Left lung (tissue), 10 donors: ENCODE measurements around the gene NDUFAF2. TPM values are rescaled to one million over a fixed set of nuclear protein-coding genes. Genes with fewer than 3 reads are reported as not detected.
"Not testable (repeated sequence)": the region's sequence is repeated elsewhere in the genome, so short reads cannot be mapped to it uniquely, and the experiment has no call there.

ENCODE experiments used
- ATAC-seq: fragments of 200-7000 bp; cut with Tn5 transposase; one replicate; pipeline ENCODE4 v1.9.1; 2020; ENCODE audit warnings: moderate library complexity
- DNase-seq, 4 donors: peaks; one replicate each; pipeline ENCODE4 v3.0.0-alpha.2; 2013 to 2020
- H3K27ac ChIP-seq, 2 donors: fragments of 200-600 bp; sonication (generic) in 1 of 2; one replicate each; pipeline versions ENCODE4 v1.5.0 to v1.8.0; 2020 to 2021
- H3K27me3 ChIP-seq, 2 donors: fragments of 200-600 bp; sonication (generic) in 1 of 2; one replicate each; pipeline versions ENCODE4 v1.5.0 to v1.8.0; 2020 to 2021
- H3K36me3 ChIP-seq, 2 donors: fragments of 200-600 bp; sonication (generic) in 1 of 2; one replicate each; pipeline versions ENCODE4 v1.5.0 to v1.8.0; 2020 to 2021
- H3K4me1 ChIP-seq, 2 donors: fragments of 200-600 bp; one replicate each; pipeline ENCODE4 v1.8.0; 2021
- H3K4me3 ChIP-seq, 2 donors: fragments of 200-600 bp; sonication (generic) in 1 of 2; one replicate each; pipeline versions ENCODE4 v1.5.0 to v1.8.0; 2020 to 2021; ENCODE audit warnings: mild to moderate bottlenecking in 1 of 2
- H3K9me3 ChIP-seq, 2 donors: fragments of 200-600 bp; sonication (generic) in 1 of 2; one replicate each; pipeline versions ENCODE4 v1.5.0 to v1.8.0; 2020 to 2021
- CTCF ChIP-seq, 2 donors: fragments of 200-600 bp; sonication (generic) in 1 of 2; IDR thresholded peaks; one replicate each; pipeline versions ENCODE4 v1.5.0 to v1.8.0; 2021; ENCODE audit warnings: antibody characterized with exemption in 2 of 2
- intact Hi-C, 2 donors: fragments of 100-400 bp; cut with DNase I; formaldehyde crosslinking; loops; one replicate each; pipeline versions ENCODE4 v1.11.2 to v1.14.2; 2022
- polyA plus RNA-seq, 6 donors: library from polyadenylated mRNA; unstranded; fragments of 120-200 nt; gene quantifications; one replicate each; pipeline ENCODE4 v1.2.1, GENCODE V29; 2013; ENCODE audit not compliant: insufficient read length in 6 of 6
- total RNA-seq, 2 donors: library from RNA; stranded (reverse); fragmentation: NEBNext Ultra II Directional; extraction: Animal tissue kit (Norgen Biotek cat#: 25700); gene quantifications; one replicate each; pipeline ENCODE4 v1.2.1, GENCODE V29; 2021
- donor health status: DM: no; HTN: yes; CAD: no.
- donor health status: DM: no; HTN: no; CAD: no.

The NDUFAF2 gene
- total and polyA plus RNA-seq, 8 donors, result 18.4 to 32.7 (median 28.6) TPM

GRCh38 chr5:60980511-60980910 is 35.5 kb downstream of the NDUFAF2 start:
- Histone ChIP-seq H3K4me3 (no peak overlapping the region), H3K9me3 (peaks cover 0 to 9% of the 10 kb centered on the region in 2 donors), H3K36me3 (no peaks in the 10 kb centered on the region), H3K4me1 (no peaks in the 10 kb centered on the region), H3K27ac (no peak overlapping the region), H3K27me3 (no peaks in the 10 kb centered on the region)
- no peak for TF ChIP-seq CTCF (IDR thresholded peaks at IDR 0.05)
- intact Hi-C loops, result no loop called here
- ATAC-seq, result no peak
- no peak for DNase-seq

- H3K9me3 ChIP-seq, result peaks cover 0 to 18% of the 10 kb centered on the region in 2 donors
- H3K4me3 ChIP-seq, H3K36me3 ChIP-seq, H3K27me3 ChIP-seq, H3K27ac ChIP-seq, intact Hi-C loops, H3K4me1 ChIP-seq, ATAC-seq, DNase-seq: not testable (repeated sequence)
Measured at GRCh38 chr5:60982127-60982526, 37.1 kb downstream of the NDUFAF2 start.

GRCh38 chr5:60989790-60990189 is 44.8 kb downstream of the NDUFAF2 start:
- no peak overlapping the region for H3K27ac ChIP-seq
- H3K9me3 ChIP-seq, result peaks cover 0 to 48% of the 10 kb centered on the region in 2 donors
- H3K4me3 ChIP-seq, result no peak overlapping the region
- intact Hi-C loops, result no loop called here
- ATAC-seq (no peak), DNase-seq (no peak)
- H3K27me3 ChIP-seq, result no peaks in the 10 kb centered on the region
- peaks cover 0 to 13% of the 10 kb centered on the region in 2 donors for H3K36me3 ChIP-seq
- no peak for TF ChIP-seq CTCF (IDR thresholded peaks at IDR 0.05)
- no peaks in the 10 kb centered on the region for H3K4me1 ChIP-seq

GRCh38 chr5:60992871-60993270 is 47.9 kb downstream of the NDUFAF2 start:
- Histone ChIP-seq H3K4me3 (no peak overlapping the region), H3K4me1 (no peaks in the 10 kb centered on the region), H3K9me3 (peaks cover 0 to 37% of the 10 kb centered on the region in 2 donors), H3K27ac (no peak overlapping the region), H3K36me3 (peaks cover 0 to 13% of the 10 kb centered on the region in 2 donors), H3K27me3 (no peaks in the 10 kb centered on the region)
- DNase-seq (peak in 1 of 4 donors; percentile 50), ATAC-seq (no peak)
- TF ChIP-seq CTCF (IDR thresholded peaks at IDR 0.05), result no peak
- intact Hi-C loops, result no loop called here

- ATAC-seq, result no peak
- Histone ChIP-seq H3K9me3 (peaks cover 0 to 32% of the 10 kb centered on the region in 2 donors), H3K36me3 (peaks cover 0 to 13% of the 10 kb centered on the region in 2 donors), H3K4me1 (no peaks in the 10 kb centered on the region), H3K4me3 (no peak overlapping the region), H3K27me3 (no peaks in the 10 kb centered on the region), H3K27ac (no peak overlapping the region)
- intact Hi-C loops, result no loop called here
- DNase-seq, result no peak
- TF ChIP-seq CTCF (IDR thresholded peaks at IDR 0.05), result no peak
Measured at GRCh38 chr5:60993425-60993824, 48.4 kb downstream of the NDUFAF2 start.

GRCh38 chr5:60993875-60994571 is 49.0 kb downstream of the NDUFAF2 start:
- intact Hi-C loops, result no loop called here
- Histone ChIP-seq H3K27ac (no peak overlapping the region), H3K4me1 (no peaks in the 10 kb centered on the region), H3K4me3 (no peak overlapping the region), H3K27me3 (no peaks in the 10 kb centered on the region), H3K36me3 (peaks cover 0 to 13% of the 10 kb centered on the region in 2 donors), H3K9me3 (peaks cover 0 to 27% of the 10 kb centered on the region in 2 donors)
- no peak for TF ChIP-seq CTCF (IDR thresholded peaks at IDR 0.05)
- ATAC-seq (no peak), DNase-seq (peak in 1 of 4 donors; percentile 62)
